ENCODE measurements around the gene HIBADH.

HIBADH gene

DNA sequence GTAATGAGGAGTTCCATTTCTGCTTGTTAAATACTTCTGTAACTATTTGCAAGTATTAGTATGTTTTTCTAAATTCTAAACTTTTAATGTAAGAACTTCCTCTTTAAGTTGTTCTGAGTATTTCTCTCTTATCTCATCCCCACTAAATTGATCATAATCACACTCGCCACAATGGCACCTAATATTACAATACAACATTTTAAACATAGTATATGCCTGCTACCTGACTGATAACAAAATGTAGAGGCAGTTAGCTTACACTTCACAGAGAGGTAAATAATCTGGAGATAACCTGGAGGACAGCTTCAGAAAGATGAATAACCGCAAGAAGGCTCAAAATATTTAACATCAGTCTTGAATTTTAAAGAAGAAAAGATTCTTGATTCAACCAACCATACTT, 48.6 kb downstream of the HIBADH start:
- H3K4me3 ChIP-seq (ENCODE audit: low read length) = no peak overlapping the region
- TF ChIP-seq, protein P1, sequence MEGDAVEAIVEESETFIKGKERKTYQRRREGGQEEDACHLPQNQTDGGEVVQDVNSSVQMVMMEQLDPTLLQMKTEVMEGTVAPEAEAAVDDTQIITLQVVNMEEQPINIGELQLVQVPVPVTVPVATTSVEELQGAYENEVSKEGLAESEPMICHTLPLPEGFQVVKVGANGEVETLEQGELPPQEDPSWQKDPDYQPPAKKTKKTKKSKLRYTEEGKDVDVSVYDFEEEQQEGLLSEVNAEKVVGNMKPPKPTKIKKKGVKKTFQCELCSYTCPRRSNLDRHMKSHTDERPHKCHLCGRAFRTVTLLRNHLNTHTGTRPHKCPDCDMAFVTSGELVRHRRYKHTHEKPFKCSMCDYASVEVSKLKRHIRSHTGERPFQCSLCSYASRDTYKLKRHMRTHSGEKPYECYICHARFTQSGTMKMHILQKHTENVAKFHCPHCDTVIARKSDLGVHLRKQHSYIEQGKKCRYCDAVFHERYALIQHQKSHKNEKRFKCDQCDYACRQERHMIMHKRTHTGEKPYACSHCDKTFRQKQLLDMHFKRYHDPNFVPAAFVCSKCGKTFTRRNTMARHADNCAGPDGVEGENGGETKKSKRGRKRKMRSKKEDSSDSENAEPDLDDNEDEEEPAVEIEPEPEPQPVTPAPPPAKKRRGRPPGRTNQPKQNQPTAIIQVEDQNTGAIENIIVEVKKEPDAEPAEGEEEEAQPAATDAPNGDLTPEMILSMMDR (conservative IDR thresholded peaks at IDR 0.05; ENCODE audit: low read length) = no peak
- no peak for DNase-seq (ENCODE audit: low read depth)

DNA sequence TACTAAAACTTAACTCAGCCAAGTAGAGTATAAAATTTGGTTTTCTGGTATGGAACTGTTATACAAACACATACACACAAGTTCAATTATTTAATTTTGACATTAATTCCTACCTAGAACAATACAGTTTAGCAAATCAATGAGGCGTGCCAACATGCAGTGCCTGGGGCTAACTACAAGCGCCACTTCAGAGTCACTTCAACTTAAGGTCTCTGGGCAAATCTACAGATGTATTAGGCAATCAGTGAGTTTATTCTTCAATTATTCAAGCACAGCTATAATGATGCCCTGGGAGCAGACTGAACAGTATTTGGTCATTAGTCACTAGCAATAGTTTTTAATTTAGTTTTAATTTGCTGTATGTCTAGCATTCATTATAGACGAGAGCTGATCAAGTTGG, 51.6 kb downstream of the HIBADH start:
- H3K4me3 ChIP-seq (ENCODE audit: low read length) = no peak overlapping the region
- TF ChIP-seq, protein P1 (conservative IDR thresholded peaks at IDR 0.05; ENCODE audit: low read length) = no peak
- peak; percentile 59 for DNase-seq (ENCODE audit: low read depth)

DNA sequence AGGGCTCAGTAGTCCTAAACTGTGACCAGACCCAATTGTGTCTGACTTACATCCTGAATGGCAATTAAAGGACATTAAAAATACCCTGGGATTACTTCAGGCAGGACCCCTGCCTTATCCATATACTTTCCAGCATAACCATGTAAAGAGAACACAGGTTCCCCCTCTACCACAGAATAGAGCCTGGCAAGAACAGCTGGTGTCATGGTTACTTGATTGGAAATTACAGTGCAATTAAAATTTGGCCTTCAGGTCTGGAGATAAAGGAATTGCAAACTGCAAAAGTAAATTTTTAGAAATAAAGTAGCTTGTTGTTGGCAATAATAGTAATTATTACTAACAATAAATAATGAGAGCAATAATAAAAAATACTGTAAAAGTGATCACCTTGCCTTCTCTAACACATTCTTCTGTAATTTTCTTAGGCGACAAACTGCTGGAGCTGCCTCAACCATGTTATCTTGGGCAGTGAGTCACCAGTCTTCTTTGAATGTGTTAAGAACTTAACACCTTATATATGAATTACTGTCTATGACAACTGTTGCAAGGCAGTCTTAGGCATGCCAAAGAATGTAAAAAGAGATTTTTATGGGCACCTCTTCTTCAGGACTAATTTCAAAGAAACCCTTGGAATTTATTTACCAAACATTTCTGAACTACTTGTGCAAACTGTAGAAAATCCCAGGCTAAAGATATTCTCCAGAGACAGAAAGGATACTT, 53.7 kb downstream of the HIBADH start:
- peak; percentile 58 for DNase-seq (ENCODE audit: low read depth)
- TF ChIP-seq, protein P1 (conservative IDR thresholded peaks at IDR 0.05; ENCODE audit: low read length) = no peak
- no peak overlapping the region for H3K4me3 ChIP-seq (ENCODE audit: low read length)

DNA sequence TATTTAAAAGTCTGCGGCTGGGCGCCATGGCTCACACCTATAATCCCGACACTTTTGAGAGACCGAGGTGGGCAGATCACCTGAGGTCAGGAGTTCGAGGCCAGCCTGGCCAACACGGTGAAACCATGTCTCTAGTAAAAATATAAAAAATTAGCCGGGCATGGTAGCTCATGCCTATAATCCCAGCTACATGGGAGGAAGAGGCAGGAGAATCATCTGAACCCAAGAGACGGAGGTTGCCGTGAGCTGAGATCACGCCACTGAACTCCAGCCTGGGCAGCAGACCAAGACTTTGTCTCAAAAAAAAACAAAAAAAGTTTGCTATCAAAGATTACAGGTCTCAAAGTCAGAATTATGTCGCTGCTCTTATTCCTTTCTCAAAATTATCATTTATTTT, 55.5 kb downstream of the HIBADH start:
- TF ChIP-seq, protein P1 (conservative IDR thresholded peaks at IDR 0.05; ENCODE audit: low read length) = no peak
- H3K4me3 ChIP-seq (ENCODE audit: low read length) = no peak overlapping the region
- no peak for DNase-seq (ENCODE audit: low read depth)

DNA sequence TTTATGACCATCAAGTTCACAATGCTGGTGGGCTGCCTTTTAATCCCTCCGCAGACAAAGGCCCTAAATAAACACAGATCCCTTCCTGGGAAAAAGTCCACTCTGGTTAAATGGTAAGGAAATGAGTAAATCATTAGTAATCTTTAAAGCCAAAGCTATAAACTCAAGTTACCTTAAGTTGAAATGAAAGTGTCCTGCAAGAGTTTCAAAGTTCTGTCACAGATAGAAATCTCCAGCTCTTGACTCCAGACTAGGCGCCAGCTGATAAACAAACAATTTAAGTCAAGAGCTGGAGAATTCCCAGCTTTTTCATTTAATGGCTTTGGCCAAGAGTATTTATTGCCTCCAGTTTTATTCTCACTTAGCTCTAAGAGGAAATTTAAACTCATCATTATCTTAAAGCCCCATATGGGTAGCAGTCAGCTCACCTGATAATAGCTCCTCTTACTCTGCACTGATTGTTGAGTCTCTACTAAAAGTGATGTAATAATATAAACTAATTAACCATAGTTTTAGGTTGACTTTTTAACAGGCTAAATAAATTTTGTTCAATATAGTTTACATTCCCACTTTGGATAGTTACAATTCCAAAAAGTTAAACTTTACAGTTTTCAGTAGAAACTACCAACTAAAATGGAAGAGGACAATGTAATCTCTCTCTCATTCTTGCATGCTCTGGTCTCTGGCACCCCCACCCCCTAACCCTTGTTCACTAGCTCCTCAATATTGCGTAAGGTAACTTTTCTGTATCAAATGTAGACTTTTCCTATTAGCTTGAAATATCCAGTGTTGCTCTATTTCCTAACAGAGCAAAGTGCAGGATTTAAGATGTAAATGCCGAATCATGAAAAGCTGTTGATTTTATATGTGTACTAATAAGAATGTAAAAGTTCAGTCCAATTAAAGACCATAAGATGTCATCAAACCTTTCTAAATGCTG, 56.1 kb downstream of the HIBADH start:
- no peak overlapping the region for H3K4me3 ChIP-seq (ENCODE audit: low read length)
- TF ChIP-seq, protein P1 (conservative IDR thresholded peaks at IDR 0.05; ENCODE audit: low read length) = no peak
- peak; percentile 42 for DNase-seq (ENCODE audit: low read depth)

DNA sequence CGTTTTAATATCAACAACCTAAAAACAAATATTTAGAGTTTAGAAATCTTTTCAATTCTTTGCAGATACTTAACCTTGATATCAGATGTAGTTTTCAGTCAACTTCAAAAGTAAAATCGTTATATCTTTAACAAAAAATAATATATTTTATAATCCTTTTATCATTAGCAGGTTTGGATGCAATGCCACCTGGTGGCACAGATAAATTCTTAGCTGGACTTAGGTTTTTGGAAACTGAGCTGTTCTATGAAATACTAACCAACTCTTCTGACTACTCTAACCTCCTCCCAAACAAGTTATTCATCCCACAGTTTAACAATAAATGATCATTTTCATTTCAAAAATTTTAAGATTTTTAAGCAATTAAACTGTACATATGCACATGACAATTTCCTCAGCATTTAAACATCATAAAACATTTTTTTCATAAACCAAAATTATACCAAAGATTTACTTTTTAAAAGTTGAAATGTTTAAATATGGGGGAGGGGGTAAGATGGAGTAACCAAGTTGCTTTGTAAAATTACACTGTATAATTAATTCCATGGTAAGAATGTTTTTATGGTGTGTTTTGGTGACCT, 56.9 kb downstream of the HIBADH start:
- TF ChIP-seq, protein P1 (conservative IDR thresholded peaks at IDR 0.05; ENCODE audit: low read length) = peak; percentile 59
- peak; percentile 26 for DNase-seq (ENCODE audit: low read depth)
- no peak overlapping the region for H3K4me3 ChIP-seq (ENCODE audit: low read length)
